ENCODE data around the gene FSD2. TPM values are rescaled to one million over a fixed set of nuclear protein-coding genes. Genes with fewer than 3 reads are reported as not detected.
A peak's percentile ranks its signal among the peaks of the same experiment; 100 is the strongest.
"Not testable (repeated sequence)": the region's sequence is repeated elsewhere in the genome, so short reads cannot be mapped to it uniquely, and the experiment has no call there.

FSD2 gene
- total and polyA plus RNA-seq, 4 donors: 0.06 to 0.63 (median 0.36) TPM; not detected in 1

GRCh38 chr15:82831894-82832600 lies 26.2 kb upstream of the FSD2 start:
- no peak overlapping the region for H3K4me3 ChIP-seq (ENCODE audit: low read depth, low read length)
- WGBS (ENCODE audit: insufficient coverage): 84% methylated on average over 4 of the region's 5 CpGs

GRCh38 chr15:82830427-82831173 lies 24.7 kb upstream of the FSD2 start:
- Histone ChIP-seq H3K27me3 (ENCODE audit: control insufficient read depth, insufficient read depth, low read length) (no peaks in the 10 kb centered on the region), H3K27ac (ENCODE audit: low read depth, low read length) (no peak overlapping the region), H3K4me1 (ENCODE audit: control insufficient read depth, insufficient read depth, low read length) (no peaks in the 10 kb centered on the region), H3K9me3 (ENCODE audit: control insufficient read depth, insufficient read depth, low read length) (no peaks in the 10 kb centered on the region), H3K36me3 (ENCODE audit: control insufficient read depth, insufficient read depth, low read length) (peaks cover 51% of the 10 kb centered on the region), H3K4me3 (ENCODE audit: low read depth, low read length) (no peak overlapping the region)
- 86% methylated on average over 17 of the region's 18 CpGs for WGBS (ENCODE audit: insufficient coverage)
- DNase-seq (ENCODE audit: low read depth in 4 of 6, low spot score in 6 of 6): no peak

More at GRCh38 chr15:82831894-82832600, 26.2 kb upstream of the FSD2 start:
- no peak for DNase-seq (ENCODE audit: low read depth in 4 of 6, low spot score in 6 of 6)
- Histone ChIP-seq H3K36me3 (ENCODE audit: control insufficient read depth, insufficient read depth, low read length) (peaks cover 62% of the 10 kb centered on the region), H3K27me3 (ENCODE audit: control insufficient read depth, insufficient read depth, low read length) (no peaks in the 10 kb centered on the region), H3K9me3 (ENCODE audit: control insufficient read depth, insufficient read depth, low read length) (no peaks in the 10 kb centered on the region), H3K4me1 (ENCODE audit: control insufficient read depth, insufficient read depth, low read length) (no peaks in the 10 kb centered on the region), H3K27ac (ENCODE audit: low read depth, low read length) (no peak overlapping the region)

DNA sequence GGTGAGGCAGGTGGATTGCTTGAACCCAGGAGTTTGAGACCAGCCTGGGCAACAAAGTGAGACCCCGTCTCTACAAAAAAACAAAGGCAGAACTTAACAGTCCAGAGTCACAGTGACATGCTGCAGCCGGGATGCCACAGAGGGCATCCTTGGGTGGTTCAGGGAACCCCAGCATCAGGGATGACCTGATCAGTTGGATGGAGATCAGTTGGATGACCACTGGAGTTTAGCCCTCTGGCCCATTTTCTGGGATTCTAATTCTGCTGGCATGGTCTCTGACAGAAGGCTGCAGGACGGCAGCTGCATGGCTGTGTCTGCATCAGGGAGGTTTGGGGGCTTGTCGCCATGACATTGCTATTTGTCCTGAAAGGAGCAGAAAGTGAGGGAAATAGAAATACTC lies 23.4 kb upstream of the FSD2 start:
- no peaks in the 10 kb centered on the region for H3K4me1 ChIP-seq (ENCODE audit: control insufficient read depth, insufficient read depth, low read length)
- peaks cover 52% of the 10 kb centered on the region for H3K36me3 ChIP-seq (ENCODE audit: control insufficient read depth, insufficient read depth, low read length)
- H3K27me3 ChIP-seq (ENCODE audit: control insufficient read depth, insufficient read depth, low read length): no peaks in the 10 kb centered on the region
- 95% methylated on average over 4 of the region's 4 CpGs for WGBS (ENCODE audit: insufficient coverage)
- H3K27ac ChIP-seq (ENCODE audit: low read depth, low read length): no peak overlapping the region
- no peak overlapping the region for H3K4me3 ChIP-seq (ENCODE audit: low read depth, low read length)
- no peaks in the 10 kb centered on the region for H3K9me3 ChIP-seq (ENCODE audit: control insufficient read depth, insufficient read depth, low read length)
- DNase-seq (ENCODE audit: low read depth in 4 of 6, low spot score in 6 of 6): no peak

DNA sequence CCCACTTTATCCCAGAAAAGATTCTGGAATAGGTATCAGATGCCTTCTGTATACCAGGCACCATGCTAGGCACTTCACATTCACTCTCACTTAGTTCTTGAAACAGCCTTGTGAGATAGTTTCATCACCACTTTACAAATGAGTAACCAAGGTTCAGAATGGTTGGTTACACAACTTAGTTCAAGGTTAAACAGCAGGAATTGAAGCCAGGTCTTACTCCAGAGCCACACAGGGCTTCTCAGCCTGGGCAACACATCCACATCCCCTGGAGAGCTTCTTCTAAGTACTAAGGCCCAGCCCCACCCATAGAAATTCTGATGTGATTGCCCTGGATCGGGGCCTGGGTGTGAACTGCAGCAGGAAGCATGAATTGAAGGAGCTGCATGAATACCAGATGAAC lies 22.2 kb upstream of the FSD2 start:
- H3K27me3 ChIP-seq (ENCODE audit: control insufficient read depth, insufficient read depth, low read length): no peaks in the 10 kb centered on the region
- no peaks in the 10 kb centered on the region for H3K9me3 ChIP-seq (ENCODE audit: control insufficient read depth, insufficient read depth, low read length)
- no peak for DNase-seq (ENCODE audit: low read depth in 4 of 6, low spot score in 6 of 6)
- H3K4me3 ChIP-seq (ENCODE audit: low read depth, low read length): no peak overlapping the region
- peaks cover 48% of the 10 kb centered on the region for H3K36me3 ChIP-seq (ENCODE audit: control insufficient read depth, insufficient read depth, low read length)
- H3K27ac ChIP-seq (ENCODE audit: low read depth, low read length): no peak overlapping the region
- no peaks in the 10 kb centered on the region for H3K4me1 ChIP-seq (ENCODE audit: control insufficient read depth, insufficient read depth, low read length)
- 100% methylated on average over 1 of the region's 1 CpG for WGBS (ENCODE audit: insufficient coverage)

GRCh38 chr15:82823049-82823448 lies 17.2 kb upstream of the FSD2 start:
- H3K9me3 ChIP-seq (ENCODE audit: control insufficient read depth, insufficient read depth, low read length): no peaks in the 10 kb centered on the region
- H3K4me1 ChIP-seq (ENCODE audit: control insufficient read depth, insufficient read depth, low read length): no peaks in the 10 kb centered on the region
- H3K4me3 ChIP-seq (ENCODE audit: low read depth, low read length): no peak overlapping the region
- WGBS (ENCODE audit: insufficient coverage): no CpG with 5 or more reads among the region's 5 CpGs
- no peak overlapping the region for H3K27ac ChIP-seq (ENCODE audit: low read depth, low read length)
- DNase-seq (ENCODE audit: low read depth in 4 of 6, low spot score in 6 of 6): no peak
- H3K27me3 ChIP-seq (ENCODE audit: control insufficient read depth, insufficient read depth, low read length): no peaks in the 10 kb centered on the region
- peaks cover 35% of the 10 kb centered on the region for H3K36me3 ChIP-seq (ENCODE audit: control insufficient read depth, insufficient read depth, low read length)

- not testable (repeated sequence) for H3K27me3 ChIP-seq (ENCODE audit: control insufficient read depth, insufficient read depth, low read length); H3K27ac ChIP-seq (ENCODE audit: low read depth, low read length); H3K4me3 ChIP-seq (ENCODE audit: low read depth, low read length); H3K4me1 ChIP-seq (ENCODE audit: control insufficient read depth, insufficient read depth, low read length); DNase-seq (ENCODE audit: low read depth in 4 of 6, low spot score in 6 of 6); H3K9me3 ChIP-seq (ENCODE audit: control insufficient read depth, insufficient read depth, low read length)
- H3K36me3 ChIP-seq (ENCODE audit: control insufficient read depth, insufficient read depth, low read length): peaks cover 28% of the 10 kb centered on the region
Observed at GRCh38 chr15:82821851-82822250, 16.0 kb upstream of the FSD2 start.

GRCh38 chr15:82821396-82821795 lies 15.5 kb upstream of the FSD2 start:
- not testable (repeated sequence) for H3K9me3 ChIP-seq (ENCODE audit: control insufficient read depth, insufficient read depth, low read length); H3K27ac ChIP-seq (ENCODE audit: low read depth, low read length); H3K27me3 ChIP-seq (ENCODE audit: control insufficient read depth, insufficient read depth, low read length); H3K4me1 ChIP-seq (ENCODE audit: control insufficient read depth, insufficient read depth, low read length); H3K4me3 ChIP-seq (ENCODE audit: low read depth, low read length); DNase-seq (ENCODE audit: low read depth in 4 of 6, low spot score in 6 of 6)
- H3K36me3 ChIP-seq (ENCODE audit: control insufficient read depth, insufficient read depth, low read length): peaks cover 26% of the 10 kb centered on the region
- WGBS (ENCODE audit: insufficient coverage): 100% methylated on average over 1 of the region's 3 CpGs

DNA sequence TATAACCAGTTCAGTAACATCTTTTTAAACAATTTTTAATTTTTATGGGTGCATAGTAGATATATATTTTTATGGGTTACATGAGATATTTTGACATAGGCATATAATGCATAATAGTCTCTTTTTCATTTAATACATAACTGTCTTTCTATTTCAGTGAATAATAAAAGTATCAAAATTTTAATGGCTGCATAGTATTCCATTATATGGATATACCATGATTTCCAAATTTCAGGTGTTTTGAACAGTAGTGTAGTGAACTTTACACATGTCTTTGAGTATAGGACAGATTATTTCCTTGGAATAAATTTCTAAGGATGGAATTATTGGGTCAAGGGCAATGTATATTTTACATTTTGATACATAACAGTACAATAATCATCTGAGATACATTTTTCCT lies 14.3 kb upstream of the FSD2 start:
- H3K36me3 ChIP-seq (ENCODE audit: control insufficient read depth, insufficient read depth, low read length): peaks cover 22% of the 10 kb centered on the region
- no peaks in the 10 kb centered on the region for H3K4me1 ChIP-seq (ENCODE audit: control insufficient read depth, insufficient read depth, low read length)
- no peak overlapping the region for H3K4me3 ChIP-seq (ENCODE audit: low read depth, low read length)
- DNase-seq (ENCODE audit: low read depth in 4 of 6, low spot score in 6 of 6): no peak
- H3K27ac ChIP-seq (ENCODE audit: low read depth, low read length): no peak overlapping the region
- no peaks in the 10 kb centered on the region for H3K27me3 ChIP-seq (ENCODE audit: control insufficient read depth, insufficient read depth, low read length)
- H3K9me3 ChIP-seq (ENCODE audit: control insufficient read depth, insufficient read depth, low read length): no peaks in the 10 kb centered on the region

GRCh38 chr15:82812994-82813393 lies 7.1 kb upstream of the FSD2 start:
- DNase-seq (ENCODE audit: low read depth in 4 of 6, low spot score in 6 of 6): peak in 2 of 6 donors; percentile 17 to 37
- WGBS (ENCODE audit: insufficient coverage): 57% methylated on average over 3 of the region's 4 CpGs

GRCh38 chr15:82810890-82811426 lies 5.1 kb upstream of the FSD2 start:
- H3K4me3 ChIP-seq (ENCODE audit: low read depth, low read length): peak overlapping the region; percentile 59
- H3K27ac ChIP-seq (ENCODE audit: low read depth, low read length): peak overlapping the region; percentile 86
- peaks cover 11% of the 10 kb centered on the region for H3K4me1 ChIP-seq (ENCODE audit: control insufficient read depth, insufficient read depth, low read length)
- H3K36me3 ChIP-seq (ENCODE audit: control insufficient read depth, insufficient read depth, low read length): peaks cover 6% of the 10 kb centered on the region
- no peaks in the 10 kb centered on the region for H3K27me3 ChIP-seq (ENCODE audit: control insufficient read depth, insufficient read depth, low read length)
- no CpG with 5 or more reads among the region's 6 CpGs for WGBS (ENCODE audit: insufficient coverage)
- no peak for DNase-seq (ENCODE audit: low read depth in 4 of 6, low spot score in 6 of 6)
- H3K9me3 ChIP-seq (ENCODE audit: control insufficient read depth, insufficient read depth, low read length): no peaks in the 10 kb centered on the region

More at GRCh38 chr15:82812994-82813393, 7.1 kb upstream of the FSD2 start:
- peaks cover 11% of the 10 kb centered on the region for H3K4me1 ChIP-seq (ENCODE audit: control insufficient read depth, insufficient read depth, low read length)
- peaks cover 6% of the 10 kb centered on the region for H3K36me3 ChIP-seq (ENCODE audit: control insufficient read depth, insufficient read depth, low read length)
- H3K27me3 ChIP-seq (ENCODE audit: control insufficient read depth, insufficient read depth, low read length): no peaks in the 10 kb centered on the region
- no peak overlapping the region for H3K4me3 ChIP-seq (ENCODE audit: low read depth, low read length)
- H3K9me3 ChIP-seq (ENCODE audit: control insufficient read depth, insufficient read depth, low read length): no peaks in the 10 kb centered on the region
- no peak overlapping the region for H3K27ac ChIP-seq (ENCODE audit: low read depth, low read length)

Measured in spinal cord (tissue), 10 donors.